Choroid plexus epithelial cell (primary cell): ENCODE data around the gene CNNM2.

Experiments used
- DNase-seq: peaks from one replicate; pipeline ENCODE4 v3.0.0-alpha.2; 2010; ENCODE audit warnings: low read depth
- H3K4me3 ChIP-seq: 2 replicates; pipeline ENCODE4 v1.5.1; 2011; ENCODE audit warnings: low read depth, mild to moderate bottlenecking, control low read depth, low read length, moderate library complexity
- TF ChIP-seq, protein P1 (sequence below): conservative IDR thresholded peaks from 2 replicates; pipeline ENCODE4 v1.5.1; 2011; ENCODE audit warnings: low read depth, mild to moderate bottlenecking, control low read depth, inconsistent platforms, low read length, moderate library complexity

The CNNM2 gene

GRCh38 chr10:103078676-103079075 is 160.6 kb downstream of the CNNM2 start:
- TF ChIP-seq, protein P1, sequence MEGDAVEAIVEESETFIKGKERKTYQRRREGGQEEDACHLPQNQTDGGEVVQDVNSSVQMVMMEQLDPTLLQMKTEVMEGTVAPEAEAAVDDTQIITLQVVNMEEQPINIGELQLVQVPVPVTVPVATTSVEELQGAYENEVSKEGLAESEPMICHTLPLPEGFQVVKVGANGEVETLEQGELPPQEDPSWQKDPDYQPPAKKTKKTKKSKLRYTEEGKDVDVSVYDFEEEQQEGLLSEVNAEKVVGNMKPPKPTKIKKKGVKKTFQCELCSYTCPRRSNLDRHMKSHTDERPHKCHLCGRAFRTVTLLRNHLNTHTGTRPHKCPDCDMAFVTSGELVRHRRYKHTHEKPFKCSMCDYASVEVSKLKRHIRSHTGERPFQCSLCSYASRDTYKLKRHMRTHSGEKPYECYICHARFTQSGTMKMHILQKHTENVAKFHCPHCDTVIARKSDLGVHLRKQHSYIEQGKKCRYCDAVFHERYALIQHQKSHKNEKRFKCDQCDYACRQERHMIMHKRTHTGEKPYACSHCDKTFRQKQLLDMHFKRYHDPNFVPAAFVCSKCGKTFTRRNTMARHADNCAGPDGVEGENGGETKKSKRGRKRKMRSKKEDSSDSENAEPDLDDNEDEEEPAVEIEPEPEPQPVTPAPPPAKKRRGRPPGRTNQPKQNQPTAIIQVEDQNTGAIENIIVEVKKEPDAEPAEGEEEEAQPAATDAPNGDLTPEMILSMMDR = no peak
- DNase-seq = no peak

DNA sequence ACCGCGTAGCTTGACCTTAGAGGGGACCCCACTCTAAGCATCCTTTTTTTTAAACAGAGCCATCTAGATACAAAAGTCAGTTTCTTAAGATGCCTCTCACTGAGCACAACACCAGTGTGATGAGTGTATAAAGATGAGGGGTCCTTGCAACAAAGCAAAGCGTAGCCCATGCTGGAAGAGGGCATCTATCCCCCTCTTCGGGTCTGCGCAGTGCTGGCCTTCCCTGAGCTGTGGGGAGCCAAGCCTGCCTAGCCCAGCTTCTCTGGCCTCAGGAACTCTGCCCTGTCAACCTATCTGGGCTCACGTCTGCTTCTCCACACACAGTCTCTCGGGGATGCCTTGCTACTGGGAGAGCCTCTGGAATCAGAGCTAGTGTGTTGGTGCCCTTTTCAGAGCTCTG is 161.0 kb downstream of the CNNM2 start:
- no peak overlapping the region for H3K4me3 ChIP-seq
- TF ChIP-seq, protein P1 = no peak
- no peak for DNase-seq

More at GRCh38 chr10:103078676-103079075, 160.6 kb downstream of the CNNM2 start:
- no peak overlapping the region for H3K4me3 ChIP-seq

DNA sequence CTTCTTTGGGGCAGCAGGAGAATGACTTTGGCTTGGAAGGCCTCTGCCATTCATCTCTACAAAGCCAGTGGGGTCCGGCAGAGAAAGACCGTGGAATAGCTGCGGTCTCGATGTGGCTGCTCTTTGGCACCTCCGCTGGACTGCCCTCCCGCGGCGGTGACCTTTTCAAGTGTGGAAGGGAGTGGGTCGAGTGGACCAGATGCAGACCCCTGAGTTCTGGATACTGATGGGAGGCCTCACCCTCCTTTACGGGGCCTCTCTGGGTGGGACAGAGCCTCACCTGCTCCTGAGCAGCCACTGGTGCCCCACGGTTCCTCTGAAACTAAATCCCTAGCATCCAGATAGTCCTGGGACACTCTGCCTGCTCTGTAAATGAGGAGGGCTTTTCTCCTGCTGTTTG is 161.9 kb downstream of the CNNM2 start:
- TF ChIP-seq, protein P1 = no peak
- no peak for DNase-seq
- no peak overlapping the region for H3K4me3 ChIP-seq

GRCh38 chr10:103080891-103081581 is 162.9 kb downstream of the CNNM2 start:
- TF ChIP-seq, protein P1 = no peak
- DNase-seq = no peak
- no peak overlapping the region for H3K4me3 ChIP-seq

- DNase-seq = no peak
- no peak overlapping the region for H3K4me3 ChIP-seq
- TF ChIP-seq, protein P1 = no peak
These were observed 164.6 kb downstream of the CNNM2 start for GRCh38 chr10:103082683-103083082.

GRCh38 chr10:103083266-103083976 is 165.3 kb downstream of the CNNM2 start:
- TF ChIP-seq, protein P1 = no peak

GRCh38 chr10:103083977-103084320 is 165.9 kb downstream of the CNNM2 start:
- TF ChIP-seq, protein P1 = no peak

More at GRCh38 chr10:103083266-103083976, 165.3 kb downstream of the CNNM2 start:
- no peak overlapping the region for H3K4me3 ChIP-seq
- DNase-seq = no peak

More at GRCh38 chr10:103083977-103084320, 165.9 kb downstream of the CNNM2 start:
- DNase-seq = no peak
- H3K4me3 ChIP-seq = no peak overlapping the region
